Panc1 (cell line): ENCODE data around the gene NT5C1A. TPM values are rescaled to one million over a fixed set of nuclear protein-coding genes. Genes with fewer than 3 reads are reported as not detected.

Source experiments
- ATAC-seq: fragments of 200-7000 bp; cut with Tn5 transposase; 2 replicates; pipeline ENCODE4 v1.9.1; 2020; ENCODE audit warnings: mild to moderate bottlenecking, moderate library complexity
- BruUV-seq: library from RNA; stranded (reverse); fragments of 400-500 nt; replicated peaks from 2 replicates; lab custom pipeline; 2021; lab: Mats Ljungman, UMichigan
- CTCF ChIA-PET: fragments of 300-600 bp; sonication (Branson Sonifier 250); formaldehyde crosslinking; loops from one replicate; lab custom pipeline; 2022; ENCODE audit warnings: antibody characterized with exemption; lab: Charles Lee
- POLR2A ChIA-PET: fragments of 300-600 bp; sonication (Branson Sonifier 250); formaldehyde crosslinking; loops from one replicate; lab custom pipeline; 2022; ENCODE audit warnings: antibody characterized with exemption; lab: Charles Lee
- DNase-seq: peaks from one replicate; pipeline ENCODE4 v3.0.0-alpha.2; 2010; ENCODE audit warnings: low read depth, low spot score
- H3K27ac ChIP-seq: 2 replicates; pipeline ENCODE4 v1.5.1; 2011; ENCODE audit warnings: mild to moderate bottlenecking, low read length, inconsistent platforms
- H3K27me3 ChIP-seq: fragments of 200-500 bp; sonication (Bioruptor generic); 2 replicates; pipeline ENCODE4 v1.6.0; 2014; ENCODE audit warnings: low read length, inconsistent platforms; ENCODE audit not compliant: control insufficient read depth, insufficient read depth
- H3K36me3 ChIP-seq: fragments of 200-500 bp; sonication (Bioruptor generic); 2 replicates; pipeline ENCODE4 v1.5.1; 2014; ENCODE audit warnings: inconsistent platforms, mild to moderate bottlenecking, low read length, moderate library complexity; ENCODE audit not compliant: control insufficient read depth, insufficient read depth
- H3K4me1 ChIP-seq: 2 replicates; pipeline ENCODE4 v1.5.1; 2011; ENCODE audit warnings: inconsistent platforms, mild to moderate bottlenecking, low read length, moderate library complexity; ENCODE audit not compliant: control insufficient read depth, insufficient read depth
- H3K4me3 ChIP-seq, 2 experiments: 2 replicates each; pipeline ENCODE4 v1.5.1; 2011 to 2012; ENCODE audit warnings: low read depth in 2 of 2, low read length in 2 of 2, mild to moderate bottlenecking in 2 of 2, inconsistent platforms in 1 of 2, moderate library complexity in 1 of 2
- H3K9me3 ChIP-seq: fragments of 200-500 bp; sonication (Bioruptor generic); 2 replicates; pipeline ENCODE4 v1.5.1; 2014; ENCODE audit warnings: low read depth, mild to moderate bottlenecking, inconsistent platforms, low read length, moderate library complexity; ENCODE audit not compliant: control insufficient read depth, insufficient read depth
- CTCF ChIP-seq: fragments of 450-650 bp; IDR thresholded peaks from 2 replicates; pipeline ENCODE4 v1.5.1; 2017; ENCODE audit warnings: mild to moderate bottlenecking
- POLR2AphosphoS5 ChIP-seq: IDR thresholded peaks from 2 replicates; pipeline ENCODE4 v1.6.1; 2012; ENCODE audit warnings: mild to moderate bottlenecking, low read depth, low read length, moderate library complexity
- REST ChIP-seq, 2 experiments: IDR thresholded peaks; 2 replicates each; pipeline ENCODE4 v1.6.1; 2011 to 2012; ENCODE audit warnings: low read depth in 2 of 2, control low read depth in 1 of 2, low read length in 1 of 2, mild to moderate bottlenecking in 1 of 2, moderate library complexity in 1 of 2; ENCODE audit not compliant: insufficient read depth in 1 of 2
- SIN3A ChIP-seq: IDR thresholded peaks from 2 replicates; pipeline ENCODE4 v1.6.1; 2012; ENCODE audit warnings: low read depth, mild to moderate bottlenecking, low read length, moderate library complexity, borderline replicate concordance; ENCODE audit not compliant: insufficient read depth
- TCF7L2 ChIP-seq: IDR thresholded peaks from 2 replicates; pipeline ENCODE4 v1.6.1; 2011; ENCODE audit warnings: mild to moderate bottlenecking, low read depth, low read length, inconsistent platforms
- in situ Hi-C: cut with HindIII; loops from 2 replicates; pipeline ENCODE4 v1.10.0; 2016; ENCODE audit warnings: low sequenced_read_pairs, low pct_unique_long_range_greater_than_20kb
- intact Hi-C: fragments of 100-400 bp; cut with micrococcal nuclease; formaldehyde crosslinking; loops from one replicate; pipeline ENCODE4 v1.10.0; 2022; ENCODE audit not compliant: unreplicated experiment
- total RNA-seq: library from RNA; stranded (reverse); gene quantifications from one replicate; pipeline ENCODE4 v1.2.1, GENCODE V29; 2021; ENCODE audit not compliant: unreplicated experiment

Gene NT5C1A
- total RNA-seq, 1 experiment from 2014 or later = not detected

GRCh38 chr1:39628807-39629350, 43.0 kb downstream of the NT5C1A start:
- POLR2A ChIA-PET = no interaction called here
- Histone ChIP-seq H3K9me3 (no peaks in the 10 kb centered on the region), H3K27ac (no peak overlapping the region), H3K27me3 (no peaks in the 10 kb centered on the region), H3K36me3 (no peaks in the 10 kb centered on the region), H3K4me1 (no peaks in the 10 kb centered on the region), H3K4me3 (no peak overlapping the region)
- no peak for ATAC-seq
- no TSS peak for BruUV-seq
- CTCF ChIA-PET = interaction anchor here (0.6 kb wide), 1 partner anchor 1753 kb away, joined by 4 read pairs; no protein-coding TSS in a partner anchor
- intact Hi-C loops = no loop called here
- no peak for DNase-seq
- in situ Hi-C loops = no loop called here
- no peak for TF ChIP-seq CTCF
- no peak for TF ChIP-seq TCF7L2

GRCh38 chr1:39626646-39627045, 45.3 kb downstream of the NT5C1A start:
- DNase-seq (no peak), ATAC-seq (no peak)
- Histone ChIP-seq H3K4me1 (no peaks in the 10 kb centered on the region), H3K4me3 (no peak overlapping the region), H3K36me3 (no peaks in the 10 kb centered on the region), H3K27ac (no peak overlapping the region), H3K27me3 (no peaks in the 10 kb centered on the region), H3K9me3 (no peaks in the 10 kb centered on the region)
- TF ChIP-seq REST (IDR thresholded peaks at IDR 0.05; ENCODE audit: insufficient read depth in 1 of 2, low read depth in 2 of 2, low read length in 1 of 2) (no peak), CTCF (no peak), SIN3A (no peak), POLR2AphosphoS5 (no peak), TCF7L2 (no peak)
- ChIA-PET POLR2A (no interaction called here), CTCF (no interaction called here)
- no TSS peak for BruUV-seq
- intact Hi-C loops (no loop called here), in situ Hi-C loops (no loop called here)
